ENCODE results near the gene DTX2. TPM values are rescaled to one million over a fixed set of nuclear protein-coding genes. Genes with fewer than 3 reads are reported as not detected.

The DTX2 gene
- 11.1 TPM for total RNA-seq

GRCh38 chr7:76461464-76462101 lies at the start of gene DTX2:
TSS of gene DTX2 (plus strand) at chr7:76461709. CDS start at chr7:76480510, 18,801 bp downstream.

GRCh38 chr7:76424413-76425111 lies 36.9 kb upstream of the DTX2 start, which contains the start of gene ZP3:
TSS of gene ZP3 (plus strand) at chr7:76424950. CDS start at chr7:76424965, 15 bp downstream.

GRCh38 chr7:76509931-76510877 lies 48.7 kb downstream of the DTX2 start, which contains the start of gene UPK3B:
TSS of gene UPK3B (plus strand) at chr7:76510552. CDS start at chr7:76510653, 101 bp downstream.

GRCh38 chr7:76543197-76543596 lies 81.7 kb downstream of the DTX2 start, which contains the start of gene SPDYE16:
TSS of gene SPDYE16 (minus strand) at chr7:76543297. CDS start at chr7:76541459, 1,838 bp downstream.

Other genes with a start within 250 kb of the DTX2 start
- 70.6 TPM for gene HSPB1, start 159.0 kb upstream of the DTX2 start, total RNA-seq
- 122 TPM for gene YWHAG, start 102.7 kb upstream of the DTX2 start, total RNA-seq
- gene SSC4D, start 52.0 kb upstream of the DTX2 start, total RNA-seq = 1.5 TPM
- gene ZP3, start 36.8 kb upstream of the DTX2 start, total RNA-seq = 0.82 TPM
- 0.99 TPM for gene UPK3B, start 48.8 kb downstream of the DTX2 start, total RNA-seq
- gene SPDYE16, start 81.6 kb downstream of the DTX2 start, total RNA-seq = 1.2 TPM
- 6.3 TPM for gene POMZP3, start 165.6 kb downstream of the DTX2 start, total RNA-seq